T-helper 1 cell (primary cell): ENCODE results near the gene SRPK2.

Experiments used
- DNase-seq, 5 donors: peaks; one replicate each; pipeline ENCODE4 v3.0.0-alpha.2; 2012 to 2020

The SRPK2 gene

DNA sequence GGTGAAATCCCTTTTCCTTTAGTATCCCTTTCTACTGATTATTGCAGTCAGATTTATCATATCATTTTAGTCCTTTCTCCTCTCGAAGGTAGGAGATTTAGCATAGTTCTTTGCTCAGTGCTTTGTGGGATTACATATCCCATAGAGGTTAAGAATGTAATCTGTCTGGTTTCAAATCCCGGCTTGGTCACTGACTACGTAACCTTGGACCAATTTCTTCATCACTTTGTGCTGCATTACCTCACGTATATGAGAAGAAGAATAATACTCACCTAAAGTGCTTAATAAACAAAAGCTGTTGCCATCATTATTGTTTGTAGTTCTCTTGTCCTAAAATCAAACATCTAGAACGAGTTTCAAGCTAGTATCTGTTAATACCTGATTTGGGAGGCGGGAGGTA lies 300.7 kb downstream of the SRPK2 start:
- DNase-seq = no peak

GRCh38 chr7:105086850-105087249 lies 301.9 kb downstream of the SRPK2 start:
- no peak for DNase-seq

GRCh38 chr7:105084581-105084980 lies 304.1 kb downstream of the SRPK2 start:
- DNase-seq = no peak

- DNase-seq = no peak
Observed at GRCh38 chr7:105079348-105079747, 309.4 kb downstream of the SRPK2 start.

- no peak for DNase-seq
Observed at GRCh38 chr7:105073143-105073542, 315.6 kb downstream of the SRPK2 start.

- no peak for DNase-seq
Observed at GRCh38 chr7:105068886-105069285, 319.8 kb downstream of the SRPK2 start.

GRCh38 chr7:105067691-105068090 lies 321.0 kb downstream of the SRPK2 start:
- DNase-seq = no peak
